ENCODE measurements around the gene BEST4. TPM values are rescaled to one million over a fixed set of nuclear protein-coding genes. Genes with fewer than 3 reads are reported as not detected.

BEST4 gene
- total and polyA plus RNA-seq, 2 donors (not counting 3 experiments of a cell fraction or from before 2014, with no cell fraction given) = 0.21 TPM; not detected in 1

DNA sequence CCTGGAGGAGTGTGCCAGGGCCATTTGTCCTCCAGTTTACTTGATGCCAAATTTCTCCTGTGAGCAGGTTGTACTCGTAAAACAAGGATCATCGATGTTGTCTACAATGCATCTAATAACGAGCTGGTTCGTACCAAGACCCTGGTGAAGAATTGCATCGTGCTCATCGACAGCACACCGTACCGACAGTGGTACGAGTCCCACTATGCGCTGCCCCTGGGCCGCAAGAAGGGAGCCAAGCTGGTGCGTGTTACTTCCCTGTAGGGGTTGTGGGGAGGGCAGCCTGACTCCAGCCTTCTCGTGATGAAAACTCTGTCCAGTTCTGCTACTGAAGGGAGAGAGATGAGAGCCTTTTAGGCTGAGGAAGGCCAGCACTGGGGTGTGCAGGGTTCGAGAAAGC is 10.4 kb downstream of the BEST4 start:
- H3K4me1 ChIP-seq (ENCODE audit: control insufficient read depth, extremely low read depth, insufficient read depth, low read length) = peaks cover 16% of the 10 kb centered on the region
- TF ChIP-seq POLR2A (IDR thresholded peaks at IDR 0.05; ENCODE audit: low read depth, low read length) = no peak
- TF ChIP-seq, protein P1, sequence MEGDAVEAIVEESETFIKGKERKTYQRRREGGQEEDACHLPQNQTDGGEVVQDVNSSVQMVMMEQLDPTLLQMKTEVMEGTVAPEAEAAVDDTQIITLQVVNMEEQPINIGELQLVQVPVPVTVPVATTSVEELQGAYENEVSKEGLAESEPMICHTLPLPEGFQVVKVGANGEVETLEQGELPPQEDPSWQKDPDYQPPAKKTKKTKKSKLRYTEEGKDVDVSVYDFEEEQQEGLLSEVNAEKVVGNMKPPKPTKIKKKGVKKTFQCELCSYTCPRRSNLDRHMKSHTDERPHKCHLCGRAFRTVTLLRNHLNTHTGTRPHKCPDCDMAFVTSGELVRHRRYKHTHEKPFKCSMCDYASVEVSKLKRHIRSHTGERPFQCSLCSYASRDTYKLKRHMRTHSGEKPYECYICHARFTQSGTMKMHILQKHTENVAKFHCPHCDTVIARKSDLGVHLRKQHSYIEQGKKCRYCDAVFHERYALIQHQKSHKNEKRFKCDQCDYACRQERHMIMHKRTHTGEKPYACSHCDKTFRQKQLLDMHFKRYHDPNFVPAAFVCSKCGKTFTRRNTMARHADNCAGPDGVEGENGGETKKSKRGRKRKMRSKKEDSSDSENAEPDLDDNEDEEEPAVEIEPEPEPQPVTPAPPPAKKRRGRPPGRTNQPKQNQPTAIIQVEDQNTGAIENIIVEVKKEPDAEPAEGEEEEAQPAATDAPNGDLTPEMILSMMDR (IDR thresholded peaks at IDR 0.05; ENCODE audit: extremely low read depth in 1 of 2, insufficient read depth in 1 of 2, low read depth in 1 of 2, low read length in 2 of 2) = no peak
- TF ChIP-seq EZH2 (IDR thresholded peaks at IDR 0.05; ENCODE audit: borderline replicate concordance, low read depth, low read length, severe bottlenecking) = no peak
- TF ChIP-seq JUN (IDR thresholded peaks at IDR 0.05; ENCODE audit: borderline replicate concordance, insufficient read depth, insufficient read length, low read depth) = no peak
- TF ChIP-seq MYC (IDR thresholded peaks at IDR 0.05; ENCODE audit: low read depth, low read length) = no peak
- TF ChIP-seq, protein P2, sequence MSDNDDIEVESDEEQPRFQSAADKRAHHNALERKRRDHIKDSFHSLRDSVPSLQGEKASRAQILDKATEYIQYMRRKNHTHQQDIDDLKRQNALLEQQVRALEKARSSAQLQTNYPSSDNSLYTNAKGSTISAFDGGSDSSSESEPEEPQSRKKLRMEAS (IDR thresholded peaks at IDR 0.05; ENCODE audit: insufficient read depth, insufficient read length) = no peak
- no peak for TF ChIP-seq POLR2AphosphoS5 (IDR thresholded peaks at IDR 0.05; ENCODE audit: insufficient read depth, low read depth, low read length)
- no peak for TF ChIP-seq GATA2 (IDR thresholded peaks at IDR 0.05; ENCODE audit: insufficient read depth, insufficient read length, low read depth, low read length)
- no peak for TF ChIP-seq FOS (IDR thresholded peaks at IDR 0.05; ENCODE audit: borderline replicate concordance, insufficient read depth, low read length)
- H3K27ac ChIP-seq (ENCODE audit: insufficient read depth, low read depth, low read length) = no peak overlapping the region
- dilution Hi-C loops (cut with MboI; ENCODE audit: extremely low pct_ligation_motif_present, low sequenced_read_pairs) (no loop called here), intact Hi-C loops (cut with micrococcal nuclease) (no loop called here)
- FAIRE-seq = no peak
- POLR2A ChIA-PET = no interaction called here
- peaks cover 40% of the 10 kb centered on the region for H3K79me2 ChIP-seq (ENCODE audit: control insufficient read depth, insufficient read depth, low read length)
- no TSS peak for BruUV-seq (replicated peaks)
- DNase-seq (ENCODE audit: low read depth, low spot score) = no peak
- H3K4me3 ChIP-seq (replicated peaks in 1 of 3; ENCODE audit: insufficient read depth in 1 of 3, low read depth in 1 of 3, low read length in 3 of 3) = peak overlapping the region in 2 of 3 experiments; percentile 42 to 93
- CTCF ChIA-PET = interaction anchor here (0.7 to 1.1 kb wide), 2 partner anchors 11 to 47 kb away, joined by 3 read pairs; partner anchors contain the start of genes BEST4 and RNU5D-1
- H3K9me1 ChIP-seq (replicated peaks; ENCODE audit: control insufficient read depth, extremely low read depth, insufficient read depth, low read length) = no peaks in the 10 kb centered on the region
- H3K27me3 ChIP-seq (ENCODE audit: control insufficient read depth in 2 of 2, insufficient read depth in 2 of 2, low read length in 2 of 2) = no peaks in the 10 kb centered on the region
- no peak overlapping the region for H3K9ac ChIP-seq (replicated peaks; ENCODE audit: extremely low read depth, insufficient read depth, low read length)
- H3K36me3 ChIP-seq (ENCODE audit: control insufficient read depth in 2 of 2, extremely low read depth in 1 of 2, insufficient read depth in 2 of 2, low read length in 2 of 2) = peaks cover 17 to 22% of the 10 kb centered on the region in 2 experiments
- H2AFZ ChIP-seq (ENCODE audit: low read depth, low read length) = no peak overlapping the region
- no peaks in the 10 kb centered on the region for H4K20me1 ChIP-seq (replicated peaks; ENCODE audit: control insufficient read depth, extremely low read depth, insufficient read depth, low read length)
- peak overlapping the region; percentile 75 for H3K4me2 ChIP-seq (ENCODE audit: insufficient read depth, low read length)
- no peaks in the 10 kb centered on the region for H3K9me3 ChIP-seq (replicated peaks; ENCODE audit: control insufficient read depth, insufficient read depth, low read length)

Data from endothelial cell of umbilical vein (primary cell).